ENCODE measurements around the gene LDHD. TPM values are rescaled to one million over a fixed set of nuclear protein-coding genes. Genes with fewer than 3 reads are reported as not detected.

Gene LDHD
- 1.9 and 5.4 TPM in 2 replicates for total RNA-seq

DNA sequence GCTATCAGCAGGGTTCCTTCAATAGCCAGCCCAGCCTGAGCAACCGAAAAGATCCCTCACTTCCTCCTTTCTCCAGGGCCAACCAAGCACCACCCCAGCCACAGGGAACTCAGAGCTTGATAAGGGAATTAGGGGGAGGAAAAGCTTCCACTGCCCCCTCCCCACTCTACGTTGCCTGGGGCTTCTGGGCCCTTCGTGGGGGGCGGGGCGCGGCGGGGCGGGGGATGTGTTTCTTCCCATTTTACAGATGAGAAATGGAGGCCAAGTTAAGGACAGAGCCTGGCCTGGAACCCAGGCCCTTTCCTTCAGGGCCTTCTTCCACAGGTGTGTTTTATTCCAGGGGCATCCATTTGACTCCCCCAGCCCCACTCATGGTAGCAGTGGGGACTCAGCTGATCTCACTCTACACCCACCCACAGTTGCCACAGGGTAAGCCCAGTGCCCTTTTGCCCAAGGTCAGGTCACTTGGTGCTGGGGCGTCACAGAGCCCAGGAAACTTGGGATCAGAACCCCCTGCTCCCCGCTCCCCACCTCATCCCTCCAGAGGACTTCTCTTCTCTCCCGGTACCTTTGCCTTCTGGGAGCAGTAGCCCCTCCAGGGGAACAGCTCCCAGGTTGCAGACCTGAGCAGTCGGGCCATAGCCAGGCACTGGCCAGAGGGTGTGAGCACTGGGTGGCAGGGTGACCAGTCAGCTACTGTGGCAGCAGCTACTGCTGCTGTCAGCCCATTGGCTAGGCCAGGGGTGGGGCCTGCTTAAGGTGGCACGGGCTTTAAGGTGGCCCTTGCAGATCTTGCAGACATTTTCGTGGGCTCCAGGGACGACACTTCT lies at the start of gene LDHD:
LDHD (minus strand) TSS at position 700 of the 830 bp plus-strand sequence; CDS start at position 640, 60 bp downstream.

DNA sequence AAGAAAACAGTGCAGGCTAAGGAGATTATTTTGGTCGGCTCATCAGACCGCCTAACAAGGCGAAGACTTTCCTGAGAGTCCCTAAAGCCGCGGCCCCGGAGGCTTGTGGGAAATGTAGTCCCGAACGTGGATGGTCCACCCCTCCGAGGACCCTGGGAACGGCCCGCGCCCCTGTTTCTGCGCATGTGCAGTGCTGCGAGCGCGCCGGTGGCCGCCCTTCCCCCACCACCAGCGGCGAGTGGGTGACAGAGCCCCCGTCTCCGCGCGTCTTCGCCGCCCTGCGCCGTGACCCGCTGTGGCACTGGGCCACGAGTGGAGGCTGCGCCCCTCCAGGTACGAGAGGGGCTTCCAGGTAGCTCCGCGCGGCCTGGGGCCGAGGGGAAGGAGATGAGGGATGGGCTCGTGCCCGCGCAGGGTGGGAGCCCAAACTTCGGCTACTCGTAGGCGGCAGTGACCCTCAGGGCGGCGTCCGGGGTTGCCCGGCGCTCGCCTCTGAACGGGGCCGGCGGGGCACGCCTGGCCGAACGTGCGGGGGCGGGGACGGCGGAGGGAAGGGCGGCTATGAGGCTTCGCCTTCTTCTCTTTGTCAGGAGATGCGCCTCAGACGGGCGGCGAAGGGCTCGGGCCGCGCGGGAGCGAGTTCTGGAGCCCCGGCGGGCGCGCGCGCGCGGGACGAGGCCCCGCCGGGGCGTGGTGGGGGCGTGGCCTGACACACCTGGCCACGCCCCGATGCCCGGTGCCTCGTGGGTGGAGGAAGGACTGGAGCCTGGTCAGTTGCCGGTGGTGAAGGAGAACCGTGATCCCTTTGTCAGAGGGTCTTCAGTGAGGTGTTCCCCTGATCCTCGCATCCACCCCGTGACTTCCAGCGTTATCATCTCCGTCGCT lies 32.0 kb upstream of the LDHD start, which contains the start of gene ZFP1:
ZFP1 (plus strand) TSS at position 214 of the 885 bp plus-strand sequence. CDS start 4,428 bp downstream, outside the sequence.

Other genes with a start within 250 kb of the LDHD start
- 11.5 and 28.5 TPM in 2 replicates for gene WDR59, start 131.7 kb downstream of the LDHD start, total RNA-seq
- 16.6 and 22.8 TPM in 2 replicates for gene ZNRF1, start 117.8 kb downstream of the LDHD start, total RNA-seq
- 6.2 and 7.4 TPM in 2 replicates for gene ZFP1, start 31.7 kb upstream of the LDHD start, total RNA-seq
- not detected in 2 replicates for gene CTRB2, start 90.4 kb upstream of the LDHD start, total RNA-seq
- gene CTRB1, start 102.2 kb upstream of the LDHD start, total RNA-seq = not detected in 2 replicates
- 67.9 and 75.5 TPM in 2 replicates for gene BCAR1, start 134.8 kb upstream of the LDHD start, total RNA-seq

Data from cardiac atrium fibroblast (primary cell).